H1 (cell line): ENCODE measurements around the gene SCN2B.

Experiments used
- E2F6 ChIP-seq: IDR thresholded peaks from 2 replicates; pipeline ENCODE4 v1.6.1; 2012; ENCODE audit warnings: inconsistent platforms
- EP300 ChIP-seq, 2 experiments: IDR thresholded peaks; 1 replicate in 1 of 2; 2 replicates in 1 of 2; pipeline ENCODE4 v1.6.1; 2011 to 2012; ENCODE audit warnings: low read depth in 2 of 2, low read length in 2 of 2, mild to moderate bottlenecking in 2 of 2, borderline replicate concordance in 1 of 2, inconsistent platforms in 1 of 2, moderate library complexity in 1 of 2
- EZH2 ChIP-seq: fragments of 200-600 bp; sonication (generic); IDR thresholded peaks from 2 replicates; pipeline ENCODE4 v1.7.1; 2012; ENCODE audit warnings: low read depth, mild to moderate bottlenecking, moderate library complexity, low read length, inconsistent platforms; ENCODE audit not compliant: severe bottlenecking
- POLR2A ChIP-seq, 2 experiments: IDR thresholded peaks; 1 replicate in 1 of 2; 2 replicates in 1 of 2; pipeline ENCODE4 v1.6.1; 2011; ENCODE audit warnings: low read depth in 2 of 2, low read length in 2 of 2, mild to moderate bottlenecking in 2 of 2; ENCODE audit errors: control extremely low read depth in 1 of 2
- POLR2AphosphoS5 ChIP-seq: IDR thresholded peaks from 2 replicates; pipeline ENCODE4 v1.6.1; 2011; ENCODE audit warnings: low read depth, low read length
- RBBP5 ChIP-seq: IDR thresholded peaks from 2 replicates; pipeline ENCODE4 v1.7.1; 2012; ENCODE audit warnings: low read depth, mild to moderate bottlenecking, inconsistent platforms, low read length, moderate library complexity, borderline replicate concordance
- RXRA ChIP-seq: IDR thresholded peaks from 2 replicates; pipeline ENCODE4 v1.6.1; 2011; ENCODE audit warnings: low read depth, mild to moderate bottlenecking, low read length, moderate library complexity; ENCODE audit not compliant: insufficient read depth
- SIX5 ChIP-seq: IDR thresholded peaks from 2 replicates; pipeline ENCODE4 v1.6.1; 2011; ENCODE audit warnings: mild to moderate bottlenecking, low read depth, low read length
- TAF1 ChIP-seq: IDR thresholded peaks from 2 replicates; pipeline ENCODE4 v1.6.1; 2011; ENCODE audit warnings: mild to moderate bottlenecking, low read depth, low read length
- TAF7 ChIP-seq: optimal IDR thresholded peaks from 2 replicates; pipeline ENCODE3; 2011; ENCODE audit warnings: low read depth, mild to moderate bottlenecking, inconsistent platforms, low read length, moderate library complexity, borderline replicate concordance
- ZNF274 ChIP-seq: IDR thresholded peaks from 2 replicates; pipeline ENCODE4 v1.7.0; 2012; ENCODE audit warnings: low read length, borderline replicate concordance; ENCODE audit errors: extremely low read depth
- TF ChIP-seq, protein P1 (sequence below), 3 experiments: IDR thresholded peaks; 1 replicate in 2 of 3; 2 replicates in 1 of 3; pipeline versions ENCODE4 v1.5.1 to v1.6.1; 2011; ENCODE audit warnings: low read length in 3 of 3, mild to moderate bottlenecking in 3 of 3, inconsistent platforms in 2 of 3, low read depth in 1 of 3, moderate library complexity in 1 of 3; ENCODE audit not compliant: insufficient read depth in 1 of 3; ENCODE audit errors: control extremely low read depth in 1 of 3
- TF ChIP-seq, protein P2 (sequence below): IDR thresholded peaks from 2 replicates; pipeline ENCODE4 v1.6.1; 2012; ENCODE audit warnings: inconsistent platforms

DNA sequence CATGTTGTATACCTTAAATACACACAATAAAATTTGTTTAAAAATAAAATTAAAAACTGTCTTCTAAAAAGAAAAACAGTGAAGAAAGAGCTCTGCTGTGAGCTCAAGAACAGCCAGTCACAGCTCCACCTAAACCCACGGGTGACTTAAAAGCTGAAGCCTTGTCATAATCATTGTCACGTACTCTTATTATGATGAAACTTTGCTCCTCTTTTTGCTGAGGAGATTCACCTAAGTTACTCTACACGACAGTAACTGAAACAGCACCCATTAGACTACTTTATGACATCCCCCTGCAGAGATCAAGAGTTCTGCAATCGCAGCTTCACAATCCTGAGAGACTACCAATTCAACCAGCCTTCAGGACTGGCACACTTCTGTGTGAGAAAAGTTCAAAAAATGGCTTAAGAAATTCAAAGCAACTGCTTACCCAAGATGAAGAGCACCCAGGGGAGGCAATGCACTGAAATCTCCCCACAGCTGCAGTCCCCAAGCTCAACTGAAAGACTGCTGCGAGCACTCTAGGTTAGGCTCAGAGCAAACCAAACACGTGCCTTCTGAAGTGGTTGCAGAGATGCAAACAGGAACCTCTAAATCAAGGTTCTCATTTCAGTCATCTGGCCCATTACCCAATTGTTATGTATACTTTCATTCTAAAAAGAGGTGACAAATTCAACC, 48.2 kb upstream of the SCN2B start, which contains the start of gene JAML:
- TF ChIP-seq, protein P1, sequence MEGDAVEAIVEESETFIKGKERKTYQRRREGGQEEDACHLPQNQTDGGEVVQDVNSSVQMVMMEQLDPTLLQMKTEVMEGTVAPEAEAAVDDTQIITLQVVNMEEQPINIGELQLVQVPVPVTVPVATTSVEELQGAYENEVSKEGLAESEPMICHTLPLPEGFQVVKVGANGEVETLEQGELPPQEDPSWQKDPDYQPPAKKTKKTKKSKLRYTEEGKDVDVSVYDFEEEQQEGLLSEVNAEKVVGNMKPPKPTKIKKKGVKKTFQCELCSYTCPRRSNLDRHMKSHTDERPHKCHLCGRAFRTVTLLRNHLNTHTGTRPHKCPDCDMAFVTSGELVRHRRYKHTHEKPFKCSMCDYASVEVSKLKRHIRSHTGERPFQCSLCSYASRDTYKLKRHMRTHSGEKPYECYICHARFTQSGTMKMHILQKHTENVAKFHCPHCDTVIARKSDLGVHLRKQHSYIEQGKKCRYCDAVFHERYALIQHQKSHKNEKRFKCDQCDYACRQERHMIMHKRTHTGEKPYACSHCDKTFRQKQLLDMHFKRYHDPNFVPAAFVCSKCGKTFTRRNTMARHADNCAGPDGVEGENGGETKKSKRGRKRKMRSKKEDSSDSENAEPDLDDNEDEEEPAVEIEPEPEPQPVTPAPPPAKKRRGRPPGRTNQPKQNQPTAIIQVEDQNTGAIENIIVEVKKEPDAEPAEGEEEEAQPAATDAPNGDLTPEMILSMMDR (IDR thresholded peaks at IDR 0.05; ENCODE audit: control extremely low read depth in 1 of 3, insufficient read depth in 1 of 3, low read depth in 1 of 3, low read length in 3 of 3), result no peak
- no peak for TF ChIP-seq EZH2
- TF ChIP-seq POLR2A (IDR thresholded peaks at IDR 0.05; ENCODE audit: control extremely low read depth in 1 of 2, low read depth in 2 of 2, low read length in 2 of 2), result no peak
- TF ChIP-seq SIX5, result no peak
- TF ChIP-seq POLR2AphosphoS5, result no peak
- TF ChIP-seq RXRA, result no peak
- no peak for TF ChIP-seq ZNF274
- no peak for TF ChIP-seq EP300 (IDR thresholded peaks at IDR 0.05; ENCODE audit: borderline replicate concordance in 1 of 2, low read depth in 2 of 2, low read length in 2 of 2)
- no peak for TF ChIP-seq TAF7
- TF ChIP-seq TAF1, result no peak
- no peak for TF ChIP-seq E2F6
- no peak for TF ChIP-seq RBBP5
- TF ChIP-seq, protein P2, sequence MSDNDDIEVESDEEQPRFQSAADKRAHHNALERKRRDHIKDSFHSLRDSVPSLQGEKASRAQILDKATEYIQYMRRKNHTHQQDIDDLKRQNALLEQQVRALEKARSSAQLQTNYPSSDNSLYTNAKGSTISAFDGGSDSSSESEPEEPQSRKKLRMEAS, result no peak
